Measurements from ENCODE around the gene PTPRD. TPM values are rescaled to one million over a fixed set of nuclear protein-coding genes. Genes with fewer than 3 reads are reported as not detected.

Gene PTPRD
- total and polyA plus RNA-seq, 2 donors from 2014 or later = 6.4 to 78.9 TPM

DNA sequence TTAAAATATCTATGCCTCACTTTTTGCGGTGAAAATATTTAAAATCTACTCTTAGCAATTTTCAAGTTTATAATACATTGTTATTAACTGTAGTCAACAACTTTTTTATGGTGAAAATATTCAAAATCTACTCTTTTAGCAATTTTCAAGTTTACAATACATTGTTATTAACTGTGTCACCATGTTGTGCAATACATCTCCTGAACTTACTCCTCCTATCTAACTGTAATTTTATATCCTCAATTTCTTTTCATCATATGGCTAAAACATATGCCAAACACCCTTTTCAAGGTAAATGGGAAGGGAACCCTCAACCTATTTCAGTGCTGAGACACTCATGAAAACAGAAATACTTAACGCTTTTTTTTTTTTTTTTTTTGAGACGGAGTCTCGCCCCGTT lies 1830.6 kb downstream of the PTPRD start:
- no peak for DNase-seq
- FAIRE-seq = no peak

GRCh38 chr9:8781458-8781857 lies 1831.3 kb downstream of the PTPRD start:
- Histone ChIP-seq H3K9ac (ENCODE audit: low read length in 3 of 3) (no peak overlapping the region), H3K27ac (ENCODE audit: low read depth in 2 of 2, low read length in 2 of 2) (no peak overlapping the region), H3K27me3 (ENCODE audit: control insufficient read depth, insufficient read depth, low read length) (no peaks in the 10 kb centered on the region), H3K4me1 (ENCODE audit: control insufficient read depth in 2 of 3, insufficient read depth in 2 of 3, low read depth in 1 of 3, low read length in 3 of 3) (peaks cover 0 to 15% (median 5%) of the 10 kb centered on the region in 3 donors), H3K36me3 (ENCODE audit: control insufficient read depth in 2 of 3, insufficient read depth in 3 of 3, low read length in 3 of 3) (no peaks in the 10 kb centered on the region), H3K4me3 (ENCODE audit: low read length in 3 of 3) (no peak overlapping the region), H3K9me3 (ENCODE audit: control insufficient read depth in 2 of 3, insufficient read depth in 1 of 3, low read length in 3 of 3) (no peaks in the 10 kb centered on the region)
- DNase-seq = no peak
- no peak for TF ChIP-seq CTCF (IDR thresholded peaks at IDR 0.05; ENCODE audit: borderline replicate concordance, extremely low read depth, insufficient read depth)
- intact Hi-C loops (cut with DNase I) = no loop called here
- FAIRE-seq = no peak

More for the DNA sequence above, 1830.6 kb downstream of the PTPRD start:
- intact Hi-C loops (cut with DNase I) = no loop called here
- no peak overlapping the region for H3K27ac ChIP-seq (ENCODE audit: low read depth in 2 of 2, low read length in 2 of 2)
- H3K9ac ChIP-seq (ENCODE audit: low read length in 3 of 3) = no peak overlapping the region
- H3K36me3 ChIP-seq (ENCODE audit: control insufficient read depth in 2 of 3, insufficient read depth in 3 of 3, low read length in 3 of 3) = no peaks in the 10 kb centered on the region
- no peaks in the 10 kb centered on the region for H3K27me3 ChIP-seq (ENCODE audit: control insufficient read depth, insufficient read depth, low read length)
- H3K9me3 ChIP-seq (ENCODE audit: control insufficient read depth in 2 of 3, insufficient read depth in 1 of 3, low read length in 3 of 3) = no peaks in the 10 kb centered on the region
- H3K4me1 ChIP-seq (ENCODE audit: control insufficient read depth in 2 of 3, insufficient read depth in 2 of 3, low read depth in 1 of 3, low read length in 3 of 3) = peaks cover 0 to 15% (median 5%) of the 10 kb centered on the region in 3 donors
- no peak overlapping the region for H3K4me3 ChIP-seq (ENCODE audit: low read length in 3 of 3)
- TF ChIP-seq CTCF (IDR thresholded peaks at IDR 0.05; ENCODE audit: borderline replicate concordance, extremely low read depth, insufficient read depth) = no peak

GRCh38 chr9:8780386-8780785 lies 1832.4 kb downstream of the PTPRD start:
- Histone ChIP-seq H3K9ac (ENCODE audit: low read length in 3 of 3) (no peak overlapping the region), H3K4me1 (ENCODE audit: control insufficient read depth in 2 of 3, insufficient read depth in 2 of 3, low read depth in 1 of 3, low read length in 3 of 3) (peaks cover 0 to 15% (median 5%) of the 10 kb centered on the region in 3 donors), H3K4me3 (ENCODE audit: low read length in 3 of 3) (no peak overlapping the region), H3K36me3 (ENCODE audit: control insufficient read depth in 2 of 3, insufficient read depth in 3 of 3, low read length in 3 of 3) (no peaks in the 10 kb centered on the region), H3K27ac (ENCODE audit: low read depth in 2 of 2, low read length in 2 of 2) (peak overlapping the region in 1 of 2 donors; percentile 1), H3K27me3 (ENCODE audit: control insufficient read depth, insufficient read depth, low read length) (no peaks in the 10 kb centered on the region), H3K9me3 (ENCODE audit: control insufficient read depth in 2 of 3, insufficient read depth in 1 of 3, low read length in 3 of 3) (no peaks in the 10 kb centered on the region)
- no peak for FAIRE-seq
- intact Hi-C loops (cut with DNase I) = no loop called here
- TF ChIP-seq CTCF (IDR thresholded peaks at IDR 0.05; ENCODE audit: borderline replicate concordance, extremely low read depth, insufficient read depth) = no peak
- no peak for DNase-seq

GRCh38 chr9:8779478-8779877 lies 1833.3 kb downstream of the PTPRD start:
- H3K4me3 ChIP-seq (ENCODE audit: low read length in 3 of 3) = no peak overlapping the region
- no peaks in the 10 kb centered on the region for H3K9me3 ChIP-seq (ENCODE audit: control insufficient read depth in 2 of 3, insufficient read depth in 1 of 3, low read length in 3 of 3)
- no peaks in the 10 kb centered on the region for H3K27me3 ChIP-seq (ENCODE audit: control insufficient read depth, insufficient read depth, low read length)
- no peak overlapping the region for H3K27ac ChIP-seq (ENCODE audit: low read depth in 2 of 2, low read length in 2 of 2)
- FAIRE-seq = no peak
- no peak for DNase-seq
- no peak for TF ChIP-seq CTCF (IDR thresholded peaks at IDR 0.05; ENCODE audit: borderline replicate concordance, extremely low read depth, insufficient read depth)
- H3K4me1 ChIP-seq (ENCODE audit: control insufficient read depth in 2 of 3, insufficient read depth in 2 of 3, low read depth in 1 of 3, low read length in 3 of 3) = peaks cover 0 to 15% (median 0%) of the 10 kb centered on the region in 3 donors
- no peaks in the 10 kb centered on the region for H3K36me3 ChIP-seq (ENCODE audit: control insufficient read depth in 2 of 3, insufficient read depth in 3 of 3, low read length in 3 of 3)
- intact Hi-C loops (cut with DNase I) = no loop called here
- no peak overlapping the region for H3K9ac ChIP-seq (ENCODE audit: low read length in 3 of 3)

All from kidney (tissue), 14 donors.